K562 treated with DMSO at 1 percent for 12 hours (cell line): Measurements from ENCODE around the gene ADCY3. TPM values are rescaled to one million over a fixed set of nuclear protein-coding genes. Genes with fewer than 3 reads are reported as not detected.

ENCODE experiments used
- total RNA-seq: library from RNA; unstranded; fragments of 300-600 nt; gene quantifications from 2 replicates; pipeline ENCODE4 v1.2.3, GENCODE V29; 2022; ENCODE audit not compliant: insufficient read depth

Gene ADCY3
- total RNA-seq: 16.5 and 28.6 TPM in 2 replicates

GRCh38 chr2:24920098-24920808 lies at the start of gene ADCY3:
Gene ADCY3 (minus strand): TSS chr2:24920237. CDS start chr2:24918987, 1,250 bp downstream.

DNA sequence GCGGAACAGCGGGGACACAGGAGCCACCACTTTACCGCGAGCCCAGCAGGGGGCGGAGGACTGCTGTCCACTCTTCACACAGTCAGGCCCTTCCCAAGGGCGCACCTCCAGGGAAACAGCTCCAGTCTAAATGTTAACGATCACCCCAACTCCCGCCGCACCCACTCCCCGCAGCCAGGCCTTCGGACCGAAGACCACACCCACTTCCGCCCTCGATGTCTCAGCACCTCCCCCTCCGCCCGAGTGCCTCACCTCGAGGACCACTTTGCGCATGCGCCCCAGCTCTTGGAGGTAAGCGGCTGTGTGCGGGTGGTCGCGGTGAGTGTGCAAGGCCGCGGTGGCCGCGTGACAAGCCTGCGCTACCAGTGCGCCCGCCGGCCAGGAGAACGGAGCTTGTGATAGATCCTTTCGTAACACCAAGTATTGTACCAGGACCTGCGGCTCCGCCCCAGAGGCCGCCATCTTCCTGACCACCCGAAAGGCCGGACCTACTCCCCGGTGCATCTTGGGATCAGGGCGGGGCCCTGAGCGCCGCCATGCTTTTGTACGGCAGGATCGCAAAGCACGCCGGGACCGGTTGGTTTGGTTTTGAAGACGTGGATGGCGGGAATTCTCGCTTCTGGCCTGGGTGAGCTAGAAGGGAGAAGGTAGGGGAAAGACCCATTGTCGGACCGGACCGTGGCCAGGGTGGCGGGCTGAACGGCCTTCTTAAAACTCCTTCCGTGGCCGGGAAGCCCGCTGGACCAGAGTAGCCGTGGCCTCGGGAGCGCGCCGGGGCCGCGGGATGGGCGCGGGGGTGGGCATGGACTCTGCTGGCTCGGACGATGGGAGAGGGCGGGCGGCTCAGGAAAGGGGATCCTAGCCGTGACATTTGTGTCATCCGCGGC lies 126.9 kb downstream of the ADCY3 start, which contains the start of the genes CENPO and PTRHD1:
Gene CENPO (plus strand): TSS at position 552 of the 887 bp plus-strand sequence. CDS start 495 bp downstream, outside the sequence.
Gene PTRHD1 (minus strand): TSS at position 518 of the 887 bp plus-strand sequence. CDS start 14 bp downstream, at position 504.

Other genes starting within 250 kb of the ADCY3 start
- gene PTRHD1, start 126.8 kb downstream of the ADCY3 start, total RNA-seq: 39.9 and 69.1 TPM in 2 replicates
- 10.1 and 27.3 TPM in 2 replicates for gene CENPO, start 126.8 kb downstream of the ADCY3 start, total RNA-seq
- 0.51 and 1.3 TPM in 2 replicates for gene DNAJC27, start 51.7 kb upstream of the ADCY3 start, total RNA-seq
- 0.12 and 0.22 TPM in 2 replicates for gene EFR3B, start 121.8 kb upstream of the ADCY3 start, total RNA-seq
- not detected in 2 replicates for gene POMC, start 248.3 kb upstream of the ADCY3 start, total RNA-seq